GM12801 (cell line): Measurements from ENCODE around the gene MAPRE3.

Source experiments
- CTCF ChIP-seq: IDR thresholded peaks from one replicate; pipeline ENCODE4 v1.5.1; 2011; ENCODE audit warnings: control low read depth; ENCODE audit not compliant: insufficient read length; ENCODE audit errors: extremely low read depth

MAPRE3 gene

DNA sequence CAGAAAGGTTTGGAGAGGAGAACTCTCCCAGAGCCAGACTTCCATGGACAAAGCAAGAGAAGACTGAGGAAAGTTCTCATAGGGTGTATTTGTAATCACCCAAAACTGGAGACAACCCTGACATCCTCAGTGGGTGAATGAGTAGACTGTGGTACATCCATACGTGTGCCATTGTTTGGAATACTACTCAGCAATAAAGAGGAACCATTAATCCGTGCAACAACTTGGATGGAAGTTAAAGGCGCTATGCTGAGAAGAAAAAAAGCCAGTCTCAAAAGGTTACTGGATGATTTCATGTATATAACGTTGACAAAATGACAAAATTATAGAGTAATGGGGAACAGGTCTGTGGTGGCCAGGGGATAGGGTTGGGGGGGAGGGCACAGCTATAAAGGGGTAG is 38.2 kb downstream of the MAPRE3 start:
- no peak for TF ChIP-seq CTCF

DNA sequence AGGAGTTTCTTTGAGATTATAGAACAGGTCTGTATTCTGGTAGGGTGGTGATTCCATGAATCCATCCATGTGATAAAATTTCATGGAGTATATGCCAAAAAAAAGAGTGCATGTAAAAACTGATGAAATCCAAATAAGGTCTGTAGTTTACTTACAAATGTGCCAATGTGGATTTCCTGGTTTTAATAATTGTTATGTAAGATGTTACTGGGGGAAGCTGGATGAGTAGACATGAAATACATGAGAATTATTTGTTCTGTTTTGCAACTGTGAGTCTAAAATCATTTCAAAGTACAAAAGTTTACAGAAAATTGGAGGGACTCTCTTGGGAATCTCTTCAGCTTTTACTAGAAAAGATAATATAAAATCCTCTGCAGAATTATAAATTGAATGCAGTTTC is 38.6 kb downstream of the MAPRE3 start:
- TF ChIP-seq CTCF: no peak

DNA sequence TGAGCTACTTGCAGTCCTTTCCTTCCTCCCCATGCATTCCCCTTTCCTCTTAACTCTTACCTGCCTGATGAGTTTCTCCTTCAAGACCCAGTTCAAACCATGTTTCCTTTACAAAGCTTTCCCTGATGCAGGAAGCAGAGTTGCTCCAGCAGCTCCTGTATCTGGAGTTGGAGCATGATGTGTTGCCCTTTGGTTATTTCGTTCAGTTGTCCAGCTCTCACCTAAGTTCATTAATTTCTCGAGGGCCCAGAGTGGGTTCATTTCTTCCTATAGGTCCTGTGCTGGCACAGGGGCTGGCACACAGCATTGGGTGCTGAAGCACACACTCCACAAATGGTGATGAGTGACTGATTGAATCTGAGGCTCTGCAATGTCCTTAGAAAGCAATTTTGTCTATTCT is 39.3 kb downstream of the MAPRE3 start:
- TF ChIP-seq CTCF: no peak

- TF ChIP-seq CTCF: no peak
Observed at GRCh38 chr2:27010139-27010538, 39.7 kb downstream of the MAPRE3 start.

DNA sequence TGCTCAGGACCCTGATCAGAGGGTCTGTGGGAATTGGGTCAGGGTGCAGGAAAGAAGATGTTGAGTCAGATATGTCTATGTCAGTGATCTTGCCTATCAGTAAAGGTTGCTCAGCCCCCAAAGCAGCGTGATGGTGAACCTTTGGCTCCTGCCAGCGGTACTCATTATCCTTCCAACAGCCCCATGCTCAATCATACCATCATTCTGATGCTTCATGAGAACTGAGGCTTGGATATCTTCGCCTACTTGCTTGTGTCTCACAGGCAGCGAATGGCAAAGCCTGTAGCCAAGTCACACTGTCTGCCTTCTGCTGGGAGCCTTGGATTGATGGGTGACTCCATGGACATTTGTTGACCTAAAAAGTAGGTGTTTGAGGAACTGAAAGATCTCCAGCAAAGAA is 43.3 kb downstream of the MAPRE3 start:
- no peak for TF ChIP-seq CTCF

DNA sequence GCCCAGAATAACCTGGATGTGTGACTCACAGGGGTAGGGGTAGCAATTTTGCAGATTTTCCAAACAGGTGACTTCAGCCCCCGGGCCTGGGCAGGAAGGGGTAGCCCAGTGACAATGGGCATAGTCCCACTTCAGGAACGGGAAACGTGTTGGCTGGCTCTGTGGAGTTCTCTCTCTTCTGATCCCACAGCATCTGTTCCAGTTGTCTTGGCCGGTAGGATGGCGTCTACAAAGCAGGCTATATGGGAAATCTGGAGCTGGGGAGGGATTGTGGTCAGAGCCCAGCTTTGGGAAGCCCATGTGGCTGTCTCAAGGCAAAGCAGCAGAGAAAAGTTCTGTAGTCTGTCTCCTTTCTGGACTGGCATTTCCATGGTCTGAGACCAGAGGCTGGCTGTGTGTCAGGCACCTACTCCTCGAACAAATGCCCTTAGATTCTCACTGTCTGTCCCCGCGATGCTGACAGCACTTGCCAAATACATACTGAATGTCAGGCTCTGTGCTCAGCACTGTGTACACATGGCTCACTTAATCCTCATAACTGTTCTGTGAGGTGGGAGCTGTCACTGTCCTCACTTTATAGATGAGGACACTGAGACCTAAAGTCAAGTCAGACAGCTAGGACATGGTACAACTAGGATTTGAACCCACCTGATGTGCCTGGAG is 44.5 kb downstream of the MAPRE3 start:
- TF ChIP-seq CTCF: no peak

- no peak for TF ChIP-seq CTCF
Observed at GRCh38 chr2:27016801-27017325, 46.4 kb downstream of the MAPRE3 start.
